Stimulated activated memory B cell treated with anti-CD40 and anti-IgM and Interleukin-4, amounts not matched to agents 10 μg/mL and 1 μg/mL and 100 μg/mL, for 72 hours (primary cell): ENCODE data around the gene PITX3.
"Not testable (repeated sequence)": the region's sequence is repeated elsewhere in the genome, so short reads cannot be mapped to it uniquely, and the experiment has no call there.

Experiments used
- ATAC-seq: fragments of 150-1000 bp; cut with Tn5 transposase; 2 replicates; pipeline ENCODE4 v1.10.0; 2021
- H3K27ac Mint-ChIP-seq: one replicate; pipeline ENCODE4 v1.8.0; 2022; ENCODE audit warnings: mild to moderate bottlenecking, mixed read lengths
- H3K27me3 Mint-ChIP-seq: one replicate; pipeline ENCODE4 v1.8.0; 2022; ENCODE audit warnings: mixed read lengths
- H3K36me3 Mint-ChIP-seq: one replicate; pipeline ENCODE4 v1.8.0; 2022; ENCODE audit warnings: mixed read lengths
- H3K4me1 Mint-ChIP-seq: one replicate; pipeline ENCODE4 v1.8.0; 2022; ENCODE audit warnings: mixed read lengths
- H3K4me3 Mint-ChIP-seq: one replicate; pipeline ENCODE4 v1.8.0; 2022; ENCODE audit warnings: mild to moderate bottlenecking, moderate library complexity, mixed read lengths
- H3K9me3 Mint-ChIP-seq: one replicate; pipeline ENCODE4 v1.8.0; 2022; ENCODE audit warnings: mixed read lengths

Gene PITX3

DNA sequence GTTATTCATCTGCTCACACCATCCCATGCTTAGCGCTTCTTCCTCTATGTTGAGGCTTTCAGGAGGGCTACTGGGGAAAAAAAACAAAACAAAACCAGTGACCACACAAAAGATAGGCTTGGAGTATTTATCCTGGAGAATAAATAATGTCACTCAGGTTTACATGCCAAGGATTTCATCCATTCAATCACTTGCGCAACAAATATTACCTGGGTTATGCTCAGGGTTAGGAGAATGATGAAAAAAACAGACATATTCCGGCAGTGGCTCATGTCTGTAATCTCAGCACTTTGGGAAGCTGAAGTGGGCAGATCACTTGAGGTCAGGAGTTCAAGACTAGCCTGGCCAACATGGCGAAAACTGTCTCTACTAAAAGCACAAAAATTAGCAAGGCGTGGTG lies 18.5 kb downstream of the PITX3 start:
- Mint-ChIP-seq H3K9me3 (no peaks in the 10 kb centered on the region), H3K4me1 (peaks cover 17% of the 10 kb centered on the region), H3K4me3 (no peak overlapping the region), H3K27ac (no peak overlapping the region), H3K36me3 (no peaks in the 10 kb centered on the region), H3K27me3 (peaks cover 34% of the 10 kb centered on the region)
- no peak for ATAC-seq

DNA sequence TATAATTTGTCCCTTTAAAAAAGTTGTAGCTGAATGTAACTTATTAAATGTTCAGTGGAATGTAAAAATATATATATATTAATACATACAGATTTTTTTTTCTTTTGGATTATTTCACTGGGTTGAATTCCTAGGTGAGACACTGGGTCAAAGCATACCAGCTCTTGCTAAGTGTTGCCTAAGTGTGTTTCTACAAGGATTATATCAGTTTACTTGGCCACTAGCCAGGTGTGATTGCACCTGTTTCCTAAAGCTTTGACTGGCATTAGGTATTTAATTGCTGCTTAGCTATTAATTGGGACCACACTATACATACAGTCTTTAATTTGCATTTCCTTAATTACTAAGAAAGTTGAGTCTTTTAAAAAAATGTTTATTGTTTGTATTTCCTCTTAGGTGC lies 20.7 kb downstream of the PITX3 start:
- Mint-ChIP-seq H3K27me3 (peaks cover 12% of the 10 kb centered on the region), H3K9me3 (no peaks in the 10 kb centered on the region), H3K4me3 (no peak overlapping the region), H3K4me1 (peaks cover 2% of the 10 kb centered on the region), H3K27ac (no peak overlapping the region), H3K36me3 (no peaks in the 10 kb centered on the region)
- no peak for ATAC-seq

DNA sequence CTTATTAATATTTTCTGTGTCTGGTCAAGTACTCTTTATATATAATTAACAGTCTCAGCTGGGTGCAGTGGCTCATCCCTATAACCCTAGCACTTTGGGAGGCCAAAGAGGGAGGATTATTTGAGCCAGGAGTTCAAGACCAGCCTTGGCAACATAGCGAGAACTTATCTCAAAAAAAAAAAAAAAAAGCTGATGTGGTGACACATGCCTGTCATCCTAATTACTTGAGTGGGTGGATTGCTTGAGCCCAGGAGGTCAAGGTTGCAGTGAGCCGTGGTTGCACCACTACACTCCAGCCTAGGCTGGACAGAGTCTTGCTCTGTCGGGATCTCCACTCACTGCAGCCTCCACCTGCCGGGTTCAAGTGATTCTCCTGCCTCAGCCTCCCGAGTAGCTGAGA lies 21.9 kb downstream of the PITX3 start:
- Mint-ChIP-seq H3K36me3 (no peaks in the 10 kb centered on the region), H3K9me3 (no peaks in the 10 kb centered on the region), H3K27ac (no peak overlapping the region), H3K27me3 (peaks cover 8% of the 10 kb centered on the region), H3K4me3 (no peak overlapping the region), H3K4me1 (no peaks in the 10 kb centered on the region)
- ATAC-seq: no peak

DNA sequence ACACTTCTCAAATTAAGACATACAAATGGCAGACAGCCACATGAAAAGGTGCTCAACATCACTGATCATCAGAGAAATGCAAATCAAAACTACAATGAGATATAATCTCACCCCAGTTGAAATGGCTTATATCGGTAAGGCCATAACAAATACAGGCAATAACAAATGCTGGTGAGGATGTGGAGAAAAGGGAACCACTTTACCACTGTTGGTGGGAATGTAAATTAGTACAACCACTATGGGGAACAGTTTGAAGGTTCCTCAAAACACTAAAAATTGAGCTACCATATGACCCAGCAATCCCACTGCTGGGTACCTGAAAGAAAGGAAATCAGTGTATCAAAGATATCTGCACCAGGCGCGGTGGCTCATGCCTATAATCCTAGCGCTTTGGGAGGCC lies 27.7 kb downstream of the PITX3 start:
- H3K27ac Mint-ChIP-seq, ATAC-seq, H3K27me3 Mint-ChIP-seq, H3K4me3 Mint-ChIP-seq, H3K9me3 Mint-ChIP-seq, H3K36me3 Mint-ChIP-seq: not testable (repeated sequence)
- H3K4me1 Mint-ChIP-seq: peaks cover 11% of the 10 kb centered on the region

DNA sequence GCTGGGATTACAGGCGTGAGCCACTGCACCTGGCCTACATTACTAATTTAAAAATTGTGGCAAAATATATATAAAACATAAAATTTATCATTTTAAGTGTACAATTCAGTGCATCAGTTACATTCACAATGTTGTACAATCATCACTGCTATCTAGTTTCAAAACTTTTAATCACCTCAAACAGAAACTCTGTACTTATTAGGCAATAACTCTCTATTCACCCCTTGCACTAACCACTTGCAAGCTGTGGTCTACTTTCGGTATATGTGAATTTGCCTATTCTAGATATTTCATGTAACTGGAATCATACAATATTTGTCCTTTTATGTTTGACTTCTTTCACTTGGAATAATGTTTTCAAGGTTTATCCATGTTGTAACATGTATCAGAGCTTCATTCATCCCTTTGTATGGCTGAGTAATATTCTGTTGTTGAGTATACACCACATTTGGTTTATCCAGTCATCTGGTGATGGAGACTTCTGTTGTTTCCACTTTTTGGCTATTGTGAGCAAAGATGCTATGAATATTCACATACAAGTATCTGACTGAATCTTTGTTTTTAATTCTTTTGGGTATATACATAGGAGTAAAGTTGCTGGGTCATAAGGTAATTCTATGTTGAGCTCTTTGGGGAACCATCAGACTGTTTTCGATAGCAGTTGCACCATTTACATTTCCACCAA lies 29.6 kb downstream of the PITX3 start:
- Mint-ChIP-seq H3K36me3 (no peaks in the 10 kb centered on the region), H3K9me3 (no peaks in the 10 kb centered on the region), H3K27me3 (no peaks in the 10 kb centered on the region), H3K4me3 (no peak overlapping the region), H3K4me1 (peaks cover 11% of the 10 kb centered on the region), H3K27ac (no peak overlapping the region)
- ATAC-seq: no peak

DNA sequence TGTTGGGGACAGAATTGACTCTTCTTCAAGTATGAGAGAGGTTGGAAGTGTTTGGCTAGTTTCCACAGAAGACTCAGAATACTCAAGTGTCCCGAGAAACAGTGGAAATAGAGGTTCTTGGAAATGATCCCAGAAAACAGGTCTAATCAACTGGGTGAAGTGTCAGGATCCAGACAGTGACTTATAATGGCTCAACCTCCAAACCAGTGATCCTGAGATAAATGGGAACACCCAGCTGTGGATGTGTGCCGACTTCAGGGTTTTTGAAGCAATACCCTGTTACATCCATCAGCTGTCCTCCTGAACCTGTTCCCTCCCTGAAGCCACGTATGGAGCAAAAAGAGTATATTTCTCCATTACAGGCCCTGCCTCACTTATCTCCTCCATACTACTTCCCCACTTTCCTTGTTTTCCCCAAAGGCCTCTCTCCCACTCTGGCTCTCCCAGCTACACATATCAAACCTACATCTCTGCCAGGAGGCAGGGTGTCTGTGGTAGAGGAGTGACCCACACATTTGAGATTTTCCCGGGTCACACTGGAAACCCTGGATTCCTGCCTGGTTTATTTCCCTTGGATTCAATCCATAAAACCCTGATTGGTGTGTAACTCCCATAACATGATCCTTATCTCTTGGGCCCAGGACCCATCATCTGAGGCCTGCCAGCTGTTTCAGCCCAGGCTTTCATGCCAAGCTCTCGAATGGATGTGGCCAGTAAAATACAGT lies 32.8 kb downstream of the PITX3 start:
- Mint-ChIP-seq H3K27me3 (peaks cover under 1% of the 10 kb centered on the region), H3K9me3 (peaks cover 5% of the 10 kb centered on the region), H3K36me3 (peaks cover 4% of the 10 kb centered on the region), H3K27ac (no peak overlapping the region), H3K4me3 (no peak overlapping the region), H3K4me1 (peaks cover 5% of the 10 kb centered on the region)
- no peak for ATAC-seq

DNA sequence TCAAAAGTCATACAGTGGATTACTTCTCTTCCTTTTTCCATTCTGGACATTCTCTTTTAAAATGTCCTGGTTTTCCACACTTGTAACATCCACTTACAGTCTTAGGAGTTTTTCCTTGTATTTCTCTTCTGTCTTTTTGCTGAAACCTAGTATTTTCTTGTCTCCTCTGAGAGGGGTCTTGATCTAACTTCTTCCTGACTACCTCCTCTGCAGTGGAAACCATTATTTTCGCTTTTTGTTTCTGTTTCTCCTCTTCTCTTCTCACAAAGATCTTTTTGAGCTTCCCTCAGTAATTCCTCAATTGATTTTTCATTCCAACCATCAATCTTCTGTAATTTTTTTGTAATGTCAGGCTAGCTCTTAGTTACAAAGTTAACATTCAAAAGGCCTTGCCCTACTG lies 38.9 kb downstream of the PITX3 start:
- Mint-ChIP-seq H3K27me3 (peaks cover 34% of the 10 kb centered on the region), H3K9me3 (peaks cover 5% of the 10 kb centered on the region), H3K4me3 (no peak overlapping the region), H3K36me3 (peaks cover 8% of the 10 kb centered on the region), H3K27ac (peak overlapping the region; percentile 20), H3K4me1 (peaks cover 17% of the 10 kb centered on the region)
- ATAC-seq: no peak

DNA sequence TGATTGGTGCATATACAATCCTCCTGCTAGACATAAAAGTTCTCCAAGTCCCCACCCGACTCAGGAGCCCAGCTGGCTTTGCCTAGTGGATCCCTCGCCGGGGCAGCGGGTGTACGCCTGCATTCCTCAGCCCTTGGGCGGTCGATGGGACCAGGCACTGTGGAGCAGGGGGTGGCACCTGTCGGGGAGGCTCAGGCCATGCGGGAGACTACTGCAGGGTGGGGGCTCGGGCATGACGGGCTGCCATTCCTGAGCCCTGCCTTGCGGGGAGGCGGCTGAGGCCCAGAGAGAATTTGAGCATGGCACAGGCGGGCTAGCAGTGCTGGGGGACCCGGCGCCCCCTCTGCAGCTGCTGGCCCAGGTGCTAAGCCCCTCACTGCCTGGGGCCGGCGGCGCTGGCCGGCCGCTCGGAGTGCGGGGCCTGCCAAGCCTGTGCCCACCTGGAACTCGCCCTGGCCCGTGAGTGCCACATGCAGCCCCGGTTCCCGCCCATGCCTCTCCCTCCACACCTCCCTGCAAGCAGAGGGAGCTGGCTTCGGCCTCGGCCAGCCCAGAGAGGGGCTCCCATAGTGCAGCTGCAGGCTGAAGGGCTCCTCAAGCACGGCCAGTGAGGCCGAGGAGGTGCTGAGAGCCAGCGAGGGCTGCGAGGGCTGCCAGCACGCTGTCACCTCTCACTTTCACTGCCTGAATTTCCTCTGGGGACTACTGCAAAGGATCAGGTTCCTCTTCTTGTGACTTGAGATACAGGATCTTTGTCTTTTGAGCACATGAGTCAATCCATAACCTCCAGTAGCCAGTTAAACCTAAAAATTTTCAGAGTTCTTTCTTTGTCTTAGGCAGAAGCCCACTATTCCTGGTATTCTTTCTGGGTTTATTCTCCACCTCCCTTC lies 40.3 kb downstream of the PITX3 start:
- peak; percentile 90 for ATAC-seq
- peaks cover 34% of the 10 kb centered on the region for H3K27me3 Mint-ChIP-seq
- peaks cover 17% of the 10 kb centered on the region for H3K4me1 Mint-ChIP-seq
- no peak overlapping the region for H3K4me3 Mint-ChIP-seq
- peaks cover 8% of the 10 kb centered on the region for H3K36me3 Mint-ChIP-seq
- H3K27ac Mint-ChIP-seq: no peak overlapping the region
- H3K9me3 Mint-ChIP-seq: peaks cover 5% of the 10 kb centered on the region

DNA sequence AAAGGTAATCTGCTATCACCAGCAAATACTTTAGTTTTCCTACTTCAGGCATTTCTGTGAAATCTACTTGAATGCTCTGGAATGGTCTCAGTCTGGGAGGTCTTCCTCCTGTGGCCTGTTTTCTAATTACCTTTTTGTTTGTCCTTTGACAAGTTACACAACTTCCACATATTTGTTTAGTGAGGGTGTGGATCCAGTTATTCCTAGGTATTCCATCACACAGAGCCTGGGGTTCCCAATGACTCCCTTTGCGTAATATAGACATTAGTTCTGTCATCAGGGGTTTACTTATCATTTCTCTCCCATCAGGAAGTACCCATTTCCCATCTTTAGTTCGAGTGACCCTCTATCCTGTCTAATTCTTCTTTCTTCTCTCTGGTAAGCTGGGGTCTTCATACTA lies 43.3 kb downstream of the PITX3 start:
- peaks cover 30% of the 10 kb centered on the region for H3K27me3 Mint-ChIP-seq
- no peaks in the 10 kb centered on the region for H3K9me3 Mint-ChIP-seq
- H3K4me1 Mint-ChIP-seq: peaks cover 17% of the 10 kb centered on the region
- H3K36me3 Mint-ChIP-seq: no peaks in the 10 kb centered on the region
- H3K4me3 Mint-ChIP-seq: no peak overlapping the region
- no peak overlapping the region for H3K27ac Mint-ChIP-seq
- ATAC-seq: no peak

DNA sequence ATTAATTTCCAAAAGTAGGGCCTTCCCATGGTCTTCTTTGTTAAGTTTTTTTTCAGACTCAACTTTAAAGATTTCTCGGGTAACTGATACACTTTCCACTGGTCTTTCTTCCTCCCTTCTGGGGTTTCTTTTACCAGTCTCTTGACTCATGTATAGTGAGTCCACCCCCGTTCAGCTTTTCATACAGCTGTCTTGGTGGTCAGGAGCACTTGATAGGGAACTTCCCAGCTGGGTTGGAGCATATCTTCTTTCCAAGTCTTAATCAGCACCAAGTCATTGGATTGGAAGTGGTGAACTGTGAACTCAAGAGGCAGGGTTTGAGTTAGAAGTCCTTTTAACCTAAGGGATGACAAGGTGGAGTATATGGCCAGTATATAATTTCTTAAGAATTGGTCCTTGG lies 44.4 kb downstream of the PITX3 start:
- Mint-ChIP-seq H3K4me1 (peaks cover 9% of the 10 kb centered on the region), H3K27me3 (peaks cover 19% of the 10 kb centered on the region), H3K4me3 (no peak overlapping the region), H3K9me3 (peaks cover 4% of the 10 kb centered on the region), H3K36me3 (no peaks in the 10 kb centered on the region), H3K27ac (no peak overlapping the region)
- peak; percentile 64 for ATAC-seq

DNA sequence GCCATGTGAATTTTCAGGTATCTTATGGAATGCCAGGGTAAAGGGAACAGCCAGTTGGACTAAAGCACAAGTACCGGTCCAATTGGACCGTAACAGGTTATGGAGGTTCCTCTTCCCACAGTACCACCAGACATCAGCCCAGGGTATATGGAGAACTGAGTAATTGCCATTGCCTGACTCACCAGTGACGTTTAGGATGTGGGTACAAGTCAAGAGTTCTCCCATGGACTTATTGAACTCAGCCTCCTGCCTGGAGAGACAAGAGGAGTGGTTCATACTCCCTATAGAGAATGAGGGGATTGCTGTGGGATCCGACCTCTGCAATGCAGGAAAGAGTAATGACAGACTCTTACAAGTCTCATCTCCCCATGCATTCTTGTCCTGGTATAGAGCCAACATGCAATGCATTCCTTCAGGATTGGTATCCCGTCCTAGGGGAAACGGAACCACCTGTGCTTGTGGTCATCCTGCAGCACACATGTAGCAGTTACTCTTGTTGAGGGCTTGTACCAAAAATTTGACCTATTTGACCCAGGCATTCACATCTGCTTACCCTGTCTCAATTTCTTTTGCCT lies 45.9 kb downstream of the PITX3 start:
- H3K4me1 Mint-ChIP-seq: no peaks in the 10 kb centered on the region
- no peaks in the 10 kb centered on the region for H3K36me3 Mint-ChIP-seq
- H3K27ac Mint-ChIP-seq: no peak overlapping the region
- H3K9me3 Mint-ChIP-seq: peaks cover 6% of the 10 kb centered on the region
- ATAC-seq: no peak
- peaks cover 19% of the 10 kb centered on the region for H3K27me3 Mint-ChIP-seq
- no peak overlapping the region for H3K4me3 Mint-ChIP-seq

DNA sequence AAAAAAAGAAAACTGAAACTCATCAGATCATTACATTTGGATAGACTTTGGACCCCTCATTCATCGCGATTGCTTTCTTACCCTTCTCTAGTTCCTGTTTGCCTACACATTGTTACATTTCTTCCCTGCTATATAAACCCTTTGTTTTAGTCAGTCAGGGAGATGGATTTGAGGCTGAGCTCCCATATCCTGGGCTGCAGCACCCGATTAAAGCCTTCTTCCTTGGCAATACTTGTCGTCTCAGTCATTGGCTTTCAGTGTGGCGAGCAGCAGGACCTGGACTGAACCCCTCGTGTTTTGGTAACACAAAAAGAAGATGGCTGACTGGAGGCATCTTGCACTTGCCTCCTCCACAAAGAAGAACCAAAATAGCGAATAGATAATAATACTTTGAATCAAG lies 49.4 kb downstream of the PITX3 start:
- no peak overlapping the region for H3K27ac Mint-ChIP-seq
- H3K36me3 Mint-ChIP-seq: no peaks in the 10 kb centered on the region
- peaks cover 6% of the 10 kb centered on the region for H3K9me3 Mint-ChIP-seq
- peaks cover 9% of the 10 kb centered on the region for H3K4me1 Mint-ChIP-seq
- no peaks in the 10 kb centered on the region for H3K27me3 Mint-ChIP-seq
- H3K4me3 Mint-ChIP-seq: no peak overlapping the region
- no peak for ATAC-seq

DNA sequence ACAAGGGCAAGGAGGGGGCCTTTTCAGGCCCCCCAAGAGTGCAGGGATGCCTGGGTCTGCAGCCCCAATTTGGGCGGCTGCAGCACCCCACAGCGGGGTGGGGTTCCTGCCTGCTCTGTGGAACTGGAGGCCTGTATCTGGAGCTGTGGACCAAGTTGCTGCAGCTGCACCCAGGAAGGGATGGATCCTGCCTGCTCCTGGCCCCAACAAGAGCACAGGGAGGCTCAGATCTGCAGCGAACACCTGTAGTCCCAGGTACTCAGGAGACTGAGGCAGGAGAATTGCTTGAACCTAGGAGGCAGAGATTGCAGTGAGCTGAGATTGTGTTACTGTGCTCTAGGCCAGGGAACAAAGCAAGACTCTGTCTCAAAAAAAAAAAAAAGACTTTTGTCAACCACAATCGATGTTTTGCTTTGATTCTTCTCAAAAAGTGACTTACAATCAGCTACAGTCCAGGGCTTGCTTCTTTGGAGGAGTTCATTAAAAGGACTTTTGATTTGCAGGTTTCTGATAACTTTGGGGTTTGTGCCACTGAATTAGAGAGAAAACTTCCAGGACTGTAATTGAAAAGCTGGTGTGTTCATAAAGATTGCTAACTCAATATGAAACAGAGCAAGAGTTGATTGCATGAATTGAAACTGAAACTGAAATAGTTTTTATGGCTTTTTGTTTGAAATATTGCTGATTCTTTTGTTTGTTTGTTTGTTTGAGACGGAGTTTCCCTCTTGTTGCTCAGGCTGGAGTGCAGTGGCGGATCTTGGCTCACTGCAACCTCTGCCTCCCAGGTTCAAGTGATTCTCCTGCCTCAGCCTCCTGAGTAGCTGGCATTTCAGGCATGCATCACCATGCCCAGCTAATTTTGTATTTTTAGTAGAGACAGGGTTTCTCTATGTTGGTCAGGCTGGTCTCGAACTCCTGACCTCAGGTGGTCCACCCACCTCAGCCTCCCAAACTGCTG lies 52.1 kb downstream of the PITX3 start:
- not testable (repeated sequence) for H3K27me3 Mint-ChIP-seq, H3K36me3 Mint-ChIP-seq, ATAC-seq, H3K4me1 Mint-ChIP-seq
- H3K4me3 Mint-ChIP-seq: peak overlapping the region; percentile 16
- peaks cover 15% of the 10 kb centered on the region for H3K9me3 Mint-ChIP-seq
- H3K27ac Mint-ChIP-seq: peak overlapping the region; percentile 38

DNA sequence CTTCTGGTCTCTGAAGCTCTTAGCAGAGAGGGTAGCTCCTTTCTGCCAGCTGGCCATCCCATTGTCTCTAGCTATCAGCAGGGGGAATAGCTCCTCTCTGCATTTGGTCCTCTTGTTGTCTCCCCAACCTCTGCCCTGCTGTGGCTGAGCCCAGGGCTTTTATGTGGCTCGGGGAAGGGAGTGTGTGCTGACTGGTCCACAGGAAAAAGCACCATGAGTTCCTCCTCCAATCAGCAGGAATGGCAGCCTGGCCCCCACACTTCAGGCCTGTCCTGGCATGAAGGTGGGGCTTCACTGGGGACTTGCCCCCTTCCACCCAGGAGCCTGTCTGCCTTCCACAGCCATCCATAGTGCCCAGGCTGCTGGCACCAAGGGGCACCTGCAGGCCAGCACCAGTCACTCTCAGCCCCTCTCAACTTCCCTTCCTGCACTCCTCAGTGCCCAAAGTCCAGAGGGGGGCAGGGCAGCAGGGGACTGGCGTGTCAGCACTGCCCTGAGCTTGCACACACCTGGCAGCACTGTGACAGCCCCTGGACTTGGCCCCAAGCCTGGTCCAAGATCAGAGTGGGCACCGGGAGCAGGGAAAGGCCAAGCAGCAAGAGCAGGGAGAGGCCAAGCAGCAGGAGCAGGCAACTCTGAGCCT lies 52.9 kb downstream of the PITX3 start:
- Mint-ChIP-seq H3K27ac (no peak overlapping the region), H3K4me1 (peaks cover 9% of the 10 kb centered on the region), H3K9me3 (peaks cover 16% of the 10 kb centered on the region), H3K27me3 (no peaks in the 10 kb centered on the region), H3K36me3 (no peaks in the 10 kb centered on the region), H3K4me3 (no peak overlapping the region)
- no peak for ATAC-seq
